Astrocyte of the spinal cord (primary cell): Measurements from ENCODE around the gene KIF26A.

Experiments used
- DNase-seq: peaks from one replicate; pipeline ENCODE4 v3.0.0; 2011; ENCODE audit warnings: low read depth, low spot score
- H3K4me3 ChIP-seq: 2 replicates; pipeline ENCODE4 v1.5.1; 2011; ENCODE audit warnings: low read depth, mild to moderate bottlenecking, low read length, moderate library complexity
- in situ Hi-C: cut with HindIII; loops from 2 replicates; pipeline ENCODE4 v1.10.0; 2017; ENCODE audit warnings: low sequenced_read_pairs
- TF ChIP-seq, protein P1 (sequence below): IDR thresholded peaks from 2 replicates; pipeline ENCODE4 v1.5.1; 2012; ENCODE audit warnings: low read depth, mild to moderate bottlenecking, low read length, inconsistent platforms

The KIF26A gene

DNA sequence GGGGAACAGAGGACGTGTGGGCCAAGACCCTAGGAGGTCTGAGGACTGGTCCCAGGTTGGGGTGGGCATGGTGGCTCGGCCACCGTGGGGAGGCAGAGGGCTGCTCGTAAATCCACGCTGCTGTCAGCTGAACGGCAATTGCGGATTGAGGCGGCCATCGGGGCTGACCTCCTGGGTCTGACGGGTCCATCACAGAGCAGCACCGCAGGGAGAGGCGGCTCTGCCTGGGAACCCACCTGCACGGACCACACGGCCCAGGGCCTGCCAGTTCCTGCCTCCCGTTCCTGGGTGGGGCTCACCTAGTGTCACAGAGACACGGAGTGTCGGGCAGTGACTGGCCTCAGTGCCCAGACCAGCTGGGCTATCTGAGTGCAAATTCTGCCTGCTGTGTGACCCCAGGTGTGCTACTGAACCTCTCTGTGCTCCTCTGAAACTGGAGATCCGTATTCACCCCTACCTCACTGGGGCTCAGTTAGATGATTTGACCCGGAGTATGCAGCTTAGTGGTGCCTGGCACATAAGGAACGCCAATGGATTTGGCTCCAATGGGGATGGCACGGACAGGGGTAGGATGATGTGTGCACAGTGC lies 53.1 kb downstream of the KIF26A start:
- in situ Hi-C loops = no loop called here
- TF ChIP-seq, protein P1, sequence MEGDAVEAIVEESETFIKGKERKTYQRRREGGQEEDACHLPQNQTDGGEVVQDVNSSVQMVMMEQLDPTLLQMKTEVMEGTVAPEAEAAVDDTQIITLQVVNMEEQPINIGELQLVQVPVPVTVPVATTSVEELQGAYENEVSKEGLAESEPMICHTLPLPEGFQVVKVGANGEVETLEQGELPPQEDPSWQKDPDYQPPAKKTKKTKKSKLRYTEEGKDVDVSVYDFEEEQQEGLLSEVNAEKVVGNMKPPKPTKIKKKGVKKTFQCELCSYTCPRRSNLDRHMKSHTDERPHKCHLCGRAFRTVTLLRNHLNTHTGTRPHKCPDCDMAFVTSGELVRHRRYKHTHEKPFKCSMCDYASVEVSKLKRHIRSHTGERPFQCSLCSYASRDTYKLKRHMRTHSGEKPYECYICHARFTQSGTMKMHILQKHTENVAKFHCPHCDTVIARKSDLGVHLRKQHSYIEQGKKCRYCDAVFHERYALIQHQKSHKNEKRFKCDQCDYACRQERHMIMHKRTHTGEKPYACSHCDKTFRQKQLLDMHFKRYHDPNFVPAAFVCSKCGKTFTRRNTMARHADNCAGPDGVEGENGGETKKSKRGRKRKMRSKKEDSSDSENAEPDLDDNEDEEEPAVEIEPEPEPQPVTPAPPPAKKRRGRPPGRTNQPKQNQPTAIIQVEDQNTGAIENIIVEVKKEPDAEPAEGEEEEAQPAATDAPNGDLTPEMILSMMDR = no peak
- no peak overlapping the region for H3K4me3 ChIP-seq
- no peak for DNase-seq

DNA sequence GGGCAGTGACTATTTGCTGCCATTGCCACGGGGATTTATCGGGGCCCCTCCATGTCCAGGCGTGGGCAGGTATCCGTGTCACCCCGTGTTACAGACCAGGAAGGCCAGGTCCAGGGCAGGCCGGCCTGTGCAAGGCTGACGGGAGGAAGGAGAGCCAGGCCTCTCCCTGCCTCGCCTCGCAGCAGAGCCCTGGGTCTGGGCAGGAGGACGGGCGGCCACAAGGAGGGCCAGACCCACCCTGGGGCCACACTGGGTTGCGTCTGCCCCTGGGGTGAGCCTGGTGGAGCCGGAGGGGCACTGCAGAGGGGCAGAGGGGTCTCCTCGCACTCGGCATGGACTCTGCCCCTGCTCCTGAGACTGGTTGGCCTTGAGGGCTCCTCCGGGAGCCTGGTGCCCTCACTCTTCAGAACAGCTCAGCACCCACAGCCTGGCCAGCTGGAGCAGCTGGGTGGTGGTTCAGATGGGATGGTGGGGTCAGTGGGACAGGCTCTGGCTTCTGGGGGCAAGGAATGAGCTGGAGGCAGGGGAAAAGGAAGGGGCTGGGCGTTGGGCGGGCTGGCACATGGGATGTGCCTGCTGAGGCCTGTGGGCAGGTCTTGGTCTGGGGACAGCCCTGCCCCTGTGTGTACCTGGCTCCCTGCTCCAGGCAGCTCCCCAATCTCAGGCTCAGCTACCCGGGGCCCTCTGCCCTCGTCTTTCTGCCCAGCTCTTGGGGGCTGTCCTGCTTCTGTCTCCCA lies 53.9 kb downstream of the KIF26A start:
- DNase-seq = no peak
- in situ Hi-C loops = no loop called here
- no peak overlapping the region for H3K4me3 ChIP-seq
- TF ChIP-seq, protein P1 = no peak

DNA sequence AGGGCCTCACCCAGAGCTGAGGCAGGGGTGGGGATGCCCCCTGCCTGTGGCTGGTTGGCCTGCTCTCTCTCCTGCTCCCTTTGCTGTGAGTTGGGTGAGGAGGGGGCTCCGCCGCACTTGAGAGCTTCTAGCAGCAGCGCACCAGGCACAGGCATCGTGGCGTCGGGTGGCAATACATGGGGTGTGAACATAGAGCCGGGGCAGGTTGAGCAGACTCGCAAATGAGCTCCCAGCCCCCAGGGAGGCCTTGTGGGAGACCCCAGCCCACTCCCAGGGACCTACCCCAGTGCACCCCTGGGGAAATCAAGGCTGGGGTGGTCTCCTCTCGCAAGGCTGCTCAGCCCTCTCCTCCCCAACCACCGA lies 54.5 kb downstream of the KIF26A start:
- H3K4me3 ChIP-seq = no peak overlapping the region
- in situ Hi-C loops = no loop called here
- DNase-seq = no peak
- TF ChIP-seq, protein P1 = no peak

DNA sequence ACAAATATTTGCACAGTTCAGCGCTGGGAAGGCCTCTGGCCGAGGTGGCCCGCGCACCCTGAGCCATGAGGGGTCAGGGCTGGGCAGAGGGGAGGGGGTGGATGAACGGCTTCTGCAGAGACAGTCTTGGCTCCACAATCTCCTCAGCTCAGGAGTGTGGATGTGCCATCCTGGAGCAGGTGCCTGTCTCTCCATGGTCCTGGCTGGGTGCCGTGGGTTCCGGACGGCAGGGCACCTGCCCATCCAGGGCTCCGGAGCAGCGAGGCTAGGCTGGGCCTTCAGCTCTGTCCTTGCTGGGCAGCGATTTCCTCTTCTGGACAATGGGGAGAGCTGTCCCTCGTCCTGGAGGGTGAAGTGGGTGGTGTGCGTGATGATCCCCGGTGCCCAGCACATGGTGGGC lies 55.6 kb downstream of the KIF26A start:
- no peak overlapping the region for H3K4me3 ChIP-seq
- TF ChIP-seq, protein P1 = no peak
- in situ Hi-C loops = no loop called here
- DNase-seq = no peak

DNA sequence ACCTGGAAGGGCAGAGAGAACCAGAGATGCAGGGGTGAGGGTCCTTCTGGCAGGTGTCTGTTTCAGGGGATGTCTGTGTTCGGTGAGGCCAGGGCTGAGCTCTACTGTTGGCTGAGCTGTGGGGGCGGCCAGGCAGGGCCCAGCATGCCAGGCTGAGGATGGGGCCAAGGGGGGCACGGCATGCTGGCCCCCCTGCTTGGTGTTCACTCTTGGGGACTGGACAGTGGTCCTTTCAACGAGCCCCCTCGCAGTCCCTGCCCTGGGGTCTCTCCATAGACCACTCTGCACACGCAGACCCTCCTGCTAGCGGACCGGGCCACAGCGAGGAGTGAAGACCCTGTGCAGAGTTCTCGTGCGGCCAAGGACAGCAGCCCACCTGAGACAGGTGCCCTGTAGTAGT lies 56.3 kb downstream of the KIF26A start:
- TF ChIP-seq, protein P1 = no peak
- in situ Hi-C loops = no loop called here
- H3K4me3 ChIP-seq = no peak overlapping the region
- no peak for DNase-seq

DNA sequence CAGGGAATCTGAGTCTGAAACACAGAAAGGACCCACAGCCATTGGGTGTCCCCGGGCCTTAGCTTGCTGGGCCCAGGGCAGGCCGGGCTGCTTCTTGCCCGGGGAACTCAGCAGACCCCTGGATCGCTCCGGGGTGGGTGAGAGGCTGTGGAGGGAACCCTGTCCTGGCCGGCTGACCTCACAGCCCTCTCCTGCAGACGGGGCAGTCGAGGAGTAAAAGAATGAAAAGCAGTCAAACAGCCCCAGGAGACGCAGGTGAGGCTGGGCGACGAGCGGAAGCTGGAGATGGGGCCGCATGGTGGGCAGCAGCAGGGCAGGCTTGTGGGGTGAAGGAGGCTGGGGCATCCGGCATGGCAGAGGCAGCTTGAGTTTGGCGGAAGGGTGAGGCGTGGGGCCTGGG lies 57.0 kb downstream of the KIF26A start:
- no peak overlapping the region for H3K4me3 ChIP-seq
- in situ Hi-C loops = no loop called here
- TF ChIP-seq, protein P1 = no peak
- DNase-seq = no peak
